GM23338 (cell line): ENCODE measurements around the gene RBM38. TPM values are rescaled to one million over a fixed set of nuclear protein-coding genes. Genes with fewer than 3 reads are reported as not detected.

Source experiments
- ATAC-seq: fragments of 200-7000 bp; cut with Tn5 transposase; 3 replicates; pipeline ENCODE4 v1.9.1; 2020
- DNase-seq: peaks from one replicate; pipeline ENCODE4 v3.0.0-alpha.2; 2015; ENCODE audit warnings: low spot score
- H2AFZ ChIP-seq: fragments of 200-600 bp; sonication (generic); 2 replicates; pipeline ENCODE4 v1.8.0; 2016; ENCODE audit warnings: antibody characterized with exemption, mild to moderate bottlenecking, moderate library complexity
- H3F3A ChIP-seq: fragments of 200-600 bp; sonication (generic); replicated peaks from 2 replicates; pipeline ENCODE4 v1.8.0; 2017; ENCODE audit warnings: antibody characterized with exemption, mixed run types, low read depth
- H3K27ac ChIP-seq: fragments of 200-600 bp; sonication (generic); 2 replicates; pipeline ENCODE4 v1.6.1; 2016; ENCODE audit warnings: low read depth
- H3K27me3 ChIP-seq: fragments of 200-600 bp; sonication (generic); 2 replicates; pipeline ENCODE4 v1.8.0; 2016; ENCODE audit warnings: mild to moderate bottlenecking, mixed run types, moderate library complexity; ENCODE audit not compliant: insufficient read depth
- H3K36me3 ChIP-seq: fragments of 200-600 bp; sonication (generic); 2 replicates; pipeline ENCODE4 v1.8.0; 2016; ENCODE audit warnings: mild to moderate bottlenecking; ENCODE audit not compliant: insufficient read depth
- H3K4me1 ChIP-seq: fragments of 200-600 bp; sonication (generic); 2 replicates; pipeline ENCODE4 v1.8.0; 2016; ENCODE audit warnings: mild to moderate bottlenecking, moderate library complexity; ENCODE audit not compliant: insufficient read depth
- H3K4me2 ChIP-seq: fragments of 200-600 bp; sonication (generic); 2 replicates; pipeline ENCODE4 v1.7.1; 2017; ENCODE audit warnings: mixed run types
- H3K4me3 ChIP-seq: fragments of 200-600 bp; sonication (generic); 2 replicates; pipeline ENCODE4 v1.6.1; 2016; ENCODE audit warnings: mixed run types
- H3K79me2 ChIP-seq: fragments of 200-600 bp; sonication (generic); replicated peaks from 2 replicates; pipeline ENCODE4 v1.8.0; 2017; ENCODE audit warnings: mild to moderate bottlenecking; ENCODE audit not compliant: insufficient read depth
- H3K9me2 ChIP-seq: fragments of 200-600 bp; sonication (generic); 2 replicates; pipeline ENCODE4 v1.8.0; 2017; ENCODE audit not compliant: insufficient read depth
- H4K20me1 ChIP-seq: fragments of 200-600 bp; sonication (generic); replicated peaks from 2 replicates; pipeline ENCODE4 v1.8.0; 2017; ENCODE audit warnings: mild to moderate bottlenecking; ENCODE audit not compliant: insufficient read depth
- H3K27ac Mint-ChIP-seq: 2 replicates; pipeline ENCODE4 v1.8.0; 2020; ENCODE audit warnings: inconsistent platforms, mild to moderate bottlenecking, moderate library complexity, mixed read lengths
- H3K27me3 Mint-ChIP-seq: 3 replicates; pipeline ENCODE4 v1.8.0; 2022; ENCODE audit warnings: low read depth, mild to moderate bottlenecking, moderate library complexity, mixed read lengths, inconsistent platforms; ENCODE audit not compliant: insufficient read depth, poor library complexity
- H3K36me3 Mint-ChIP-seq: 3 replicates; pipeline ENCODE4 v1.8.0; 2021; ENCODE audit warnings: low read depth, mild to moderate bottlenecking, inconsistent platforms, moderate library complexity, mixed read lengths
- H3K4me1 Mint-ChIP-seq: 3 replicates; pipeline ENCODE4 v1.8.0; 2020; ENCODE audit warnings: mild to moderate bottlenecking, inconsistent platforms, mixed read lengths
- H3K4me3 Mint-ChIP-seq: 3 replicates; pipeline ENCODE4 v1.8.0; 2021; ENCODE audit warnings: moderate library complexity, mild to moderate bottlenecking, inconsistent platforms, mixed read lengths
- H3K9me3 Mint-ChIP-seq: 3 replicates; pipeline ENCODE4 v1.8.0; 2020; ENCODE audit warnings: moderate library complexity, mild to moderate bottlenecking, inconsistent platforms, mixed read lengths
- CREB1 ChIP-seq: fragments of 250-450 bp; sonication (Bioruptor Pico); IDR thresholded peaks from 2 replicates; pipeline ENCODE4 v1.5.0; 2020; ENCODE audit warnings: low read depth, mild to moderate bottlenecking, moderate library complexity
- CTCF ChIP-seq, 2 experiments: fragments of 200-600 bp in 1 of 2; sonication (generic) in 1 of 2; conservative IDR thresholded peaks; 2 replicates each; pipeline versions ENCODE4 v1.5.1 to v1.6.1; 2016 to 2017; ENCODE audit warnings: antibody characterized with exemption in 2 of 2, low read depth in 2 of 2, mild to moderate bottlenecking in 2 of 2, moderate library complexity in 1 of 2
- ETS1 ChIP-seq: IDR thresholded peaks from 2 replicates; pipeline ENCODE4 v1.6.1; 2016; ENCODE audit warnings: antibody characterized with exemption
- EZH2 ChIP-seq: fragments of 200-600 bp; sonication (generic); IDR thresholded peaks from one replicate; pipeline ENCODE4 v1.8.0; 2017; ENCODE audit warnings: antibody characterized with exemption, mild to moderate bottlenecking, low read depth; ENCODE audit not compliant: unreplicated experiment
- EZH2phosphoT487 ChIP-seq: fragments of 200-600 bp; sonication (generic); IDR thresholded peaks from one replicate; pipeline ENCODE4 v1.8.1; 2018; ENCODE audit warnings: antibody characterized with exemption; ENCODE audit not compliant: unreplicated experiment
- JUNB ChIP-seq: IDR thresholded peaks from one replicate; pipeline ENCODE4 v1.6.1; 2016; ENCODE audit warnings: antibody characterized with exemption; ENCODE audit not compliant: unreplicated experiment
- NANOG ChIP-seq: IDR thresholded peaks from 2 replicates; pipeline ENCODE4 v1.6.1; 2016; ENCODE audit warnings: antibody characterized with exemption, borderline replicate concordance
- POLR2AphosphoS5 ChIP-seq: IDR thresholded peaks from 2 replicates; pipeline ENCODE4 v1.6.1; 2016; ENCODE audit warnings: antibody characterized with exemption, low read depth
- STAT1 ChIP-seq: IDR thresholded peaks from one replicate; pipeline ENCODE4 v1.6.1; 2016; ENCODE audit warnings: antibody characterized with exemption; ENCODE audit not compliant: unreplicated experiment
- ZNF114 ChIP-seq: fragments of 250-450 bp; sonication (Bioruptor Pico); IDR thresholded peaks from 2 replicates; pipeline ENCODE4 v1.5.0; 2020; ENCODE audit warnings: mild to moderate bottlenecking, moderate library complexity
- ZNF462 ChIP-seq: fragments of 250-450 bp; sonication (Bioruptor Pico); IDR thresholded peaks from 2 replicates; pipeline ENCODE4 v1.5.0; 2020; ENCODE audit warnings: mild to moderate bottlenecking, moderate library complexity
- polyA plus RNA-seq: library from polyadenylated mRNA; unstranded; fragments of >200 nt; fragmentation: Nextera tagmentation; extraction: Ambion mirVana; gene quantifications from 2 replicates; pipeline ENCODE4 v1.2.1, GENCODE V29; 2016
- total RNA-seq: library from RNA; depleted of rRNA; stranded (reverse); fragments of >200 nt; shearing (Covaris generic); gene quantifications from 2 replicates; pipeline ENCODE4 v1.2.3, GENCODE V29; 2014

Gene RBM38
- total and polyA plus RNA-seq, 2 experiments from 2014 or later = 22.9 to 80.5 TPM

- H3K27ac ChIP-seq = no peak overlapping the region
- no peaks in the 10 kb centered on the region for H3K9me2 ChIP-seq
- no peak overlapping the region for H3K4me2 ChIP-seq
- Mint-ChIP-seq H3K27ac (no peak overlapping the region), H3K4me1 (peaks cover 11% of the 10 kb centered on the region), H3K4me3 (no peak overlapping the region), H3K9me3 (no peaks in the 10 kb centered on the region; the same call in 2 of the 3 replicates), H3K27me3 (peaks cover 12% of the 10 kb centered on the region), H3K36me3 (no peaks in the 10 kb centered on the region)
- H3K79me2 ChIP-seq = no peaks in the 10 kb centered on the region
- no peaks in the 10 kb centered on the region for H3F3A ChIP-seq
- H3K27me3 ChIP-seq = no peaks in the 10 kb centered on the region
- ATAC-seq (no peak), DNase-seq (no peak)
- TF ChIP-seq CTCF (conservative IDR thresholded peaks at IDR 0.05; ENCODE audit: low read depth in 2 of 2) = no peak
- TF ChIP-seq ETS1 = no peak
- no peak for TF ChIP-seq NANOG
- TF ChIP-seq ZNF114 (CRISPR knock-in tag) = no peak
- TF ChIP-seq POLR2AphosphoS5 = no peak
- TF ChIP-seq STAT1 = no peak
- no peak for TF ChIP-seq CREB1 (CRISPR knock-in tag)
- no peak overlapping the region for H3K4me3 ChIP-seq
- no peaks in the 10 kb centered on the region for H3K36me3 ChIP-seq
- no peaks in the 10 kb centered on the region for H4K20me1 ChIP-seq
- H3K4me1 ChIP-seq = no peaks in the 10 kb centered on the region
- no peak overlapping the region for H2AFZ ChIP-seq
These were observed 53.3 kb downstream of the RBM38 start for GRCh38 chr20:57444394-57445048.

GRCh38 chr20:57445298-57445697, 54.1 kb downstream of the RBM38 start:
- Mint-ChIP-seq H3K36me3 (no peaks in the 10 kb centered on the region), H3K4me1 (peaks cover 11% of the 10 kb centered on the region), H3K9me3 (no peaks in the 10 kb centered on the region; the same call in 2 of the 3 replicates), H3K4me3 (no peak overlapping the region), H3K27ac (no peak overlapping the region), H3K27me3 (peaks cover 12% of the 10 kb centered on the region)
- TF ChIP-seq ZNF462 (CRISPR knock-in tag) (no peak), CREB1 (CRISPR knock-in tag) (no peak), EZH2 (no peak), POLR2AphosphoS5 (no peak), STAT1 (no peak), ZNF114 (CRISPR knock-in tag) (no peak), NANOG (no peak), JUNB (no peak), EZH2phosphoT487 (no peak)
- DNase-seq (no peak), ATAC-seq (no peak)
- no peaks in the 10 kb centered on the region for H3K79me2 ChIP-seq
- H3K27ac ChIP-seq = no peak overlapping the region
- H3K4me1 ChIP-seq = no peaks in the 10 kb centered on the region
- no peaks in the 10 kb centered on the region for H4K20me1 ChIP-seq
- H3F3A ChIP-seq = no peaks in the 10 kb centered on the region
- H3K4me2 ChIP-seq = no peak overlapping the region
- H2AFZ ChIP-seq = no peak overlapping the region
- H3K36me3 ChIP-seq = no peaks in the 10 kb centered on the region
- no peaks in the 10 kb centered on the region for H3K27me3 ChIP-seq
- no peaks in the 10 kb centered on the region for H3K9me2 ChIP-seq
- no peak overlapping the region for H3K4me3 ChIP-seq
